ENCODE measurements around the gene GTF2E1. TPM values are rescaled to one million over a fixed set of nuclear protein-coding genes. Genes with fewer than 3 reads are reported as not detected.

Gene GTF2E1
- total and polyA plus RNA-seq, 9 of the 15 experiments (the other 6 are each of a cell fraction or from before 2014, with no cell fraction given) = 12.9 to 23.5 (median 15.4) TPM

DNA sequence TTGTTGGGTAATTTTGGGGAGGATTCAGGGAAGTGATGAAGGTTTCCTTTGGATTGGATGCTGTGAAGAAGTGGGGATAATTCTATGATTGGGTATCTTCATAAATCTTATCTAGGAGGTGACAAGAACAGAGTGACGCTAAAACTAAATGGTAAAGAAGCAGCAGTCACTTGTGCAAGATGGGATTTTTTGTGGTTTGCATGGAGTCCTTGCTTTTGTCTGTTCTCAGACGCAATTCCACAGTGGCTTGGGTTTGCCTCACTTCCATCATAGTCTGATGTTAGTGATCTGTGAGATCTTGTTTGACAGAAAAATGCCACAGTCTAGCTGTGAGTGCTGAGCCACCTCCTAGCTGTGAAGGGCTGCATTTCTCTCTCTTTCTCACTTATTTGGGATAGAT, 26.9 kb downstream of the GTF2E1 start (continued):
- TF ChIP-seq, protein P1, sequence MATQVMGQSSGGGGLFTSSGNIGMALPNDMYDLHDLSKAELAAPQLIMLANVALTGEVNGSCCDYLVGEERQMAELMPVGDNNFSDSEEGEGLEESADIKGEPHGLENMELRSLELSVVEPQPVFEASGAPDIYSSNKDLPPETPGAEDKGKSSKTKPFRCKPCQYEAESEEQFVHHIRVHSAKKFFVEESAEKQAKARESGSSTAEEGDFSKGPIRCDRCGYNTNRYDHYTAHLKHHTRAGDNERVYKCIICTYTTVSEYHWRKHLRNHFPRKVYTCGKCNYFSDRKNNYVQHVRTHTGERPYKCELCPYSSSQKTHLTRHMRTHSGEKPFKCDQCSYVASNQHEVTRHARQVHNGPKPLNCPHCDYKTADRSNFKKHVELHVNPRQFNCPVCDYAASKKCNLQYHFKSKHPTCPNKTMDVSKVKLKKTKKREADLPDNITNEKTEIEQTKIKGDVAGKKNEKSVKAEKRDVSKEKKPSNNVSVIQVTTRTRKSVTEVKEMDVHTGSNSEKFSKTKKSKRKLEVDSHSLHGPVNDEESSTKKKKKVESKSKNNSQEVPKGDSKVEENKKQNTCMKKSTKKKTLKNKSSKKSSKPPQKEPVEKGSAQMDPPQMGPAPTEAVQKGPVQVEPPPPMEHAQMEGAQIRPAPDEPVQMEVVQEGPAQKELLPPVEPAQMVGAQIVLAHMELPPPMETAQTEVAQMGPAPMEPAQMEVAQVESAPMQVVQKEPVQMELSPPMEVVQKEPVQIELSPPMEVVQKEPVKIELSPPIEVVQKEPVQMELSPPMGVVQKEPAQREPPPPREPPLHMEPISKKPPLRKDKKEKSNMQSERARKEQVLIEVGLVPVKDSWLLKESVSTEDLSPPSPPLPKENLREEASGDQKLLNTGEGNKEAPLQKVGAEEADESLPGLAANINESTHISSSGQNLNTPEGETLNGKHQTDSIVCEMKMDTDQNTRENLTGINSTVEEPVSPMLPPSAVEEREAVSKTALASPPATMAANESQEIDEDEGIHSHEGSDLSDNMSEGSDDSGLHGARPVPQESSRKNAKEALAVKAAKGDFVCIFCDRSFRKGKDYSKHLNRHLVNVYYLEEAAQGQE (IDR thresholded peaks at IDR 0.05; ENCODE audit: borderline replicate concordance) = no peak
- TF ChIP-seq, protein P1 (CRISPR knock-in tag; IDR thresholded peaks at IDR 0.05; ENCODE audit: low read depth) = no peak
- TF ChIP-seq SLC30A9 (CRISPR knock-in tag; IDR thresholded peaks at IDR 0.05) (no peak), ZNF707 (CRISPR knock-in tag; conservative IDR thresholded peaks at IDR 0.05) (no peak), KDM5B (IDR thresholded peaks at IDR 0.05; ENCODE audit: insufficient replicate concordance, low read depth, low read length) (no peak), SMARCB1 (IDR thresholded peaks at IDR 0.05; ENCODE audit: insufficient read length, low read depth) (no peak), RBM34 (IDR thresholded peaks at IDR 0.05; ENCODE audit: borderline replicate concordance, insufficient read depth, low read length) (no peak), ZNF24 (IDR thresholded peaks at IDR 0.05) (no peak), ZKSCAN1 (IDR thresholded peaks at IDR 0.05; ENCODE audit: low read depth, low read length) (no peak), HNRNPL (IDR thresholded peaks at IDR 0.05; ENCODE audit: low read depth, low read length) (no peak), BCOR (IDR thresholded peaks at IDR 0.05) (no peak)
